Nucleus accumbens (tissue), 56 donors: Measurements from ENCODE around the gene ASPSCR1.

ENCODE experiments used
- DNase-seq, 56 donors: peaks; one replicate each; lab custom pipeline; 2025; lab: John Stamatoyannopoulos, UW

ASPSCR1 gene, protein sequence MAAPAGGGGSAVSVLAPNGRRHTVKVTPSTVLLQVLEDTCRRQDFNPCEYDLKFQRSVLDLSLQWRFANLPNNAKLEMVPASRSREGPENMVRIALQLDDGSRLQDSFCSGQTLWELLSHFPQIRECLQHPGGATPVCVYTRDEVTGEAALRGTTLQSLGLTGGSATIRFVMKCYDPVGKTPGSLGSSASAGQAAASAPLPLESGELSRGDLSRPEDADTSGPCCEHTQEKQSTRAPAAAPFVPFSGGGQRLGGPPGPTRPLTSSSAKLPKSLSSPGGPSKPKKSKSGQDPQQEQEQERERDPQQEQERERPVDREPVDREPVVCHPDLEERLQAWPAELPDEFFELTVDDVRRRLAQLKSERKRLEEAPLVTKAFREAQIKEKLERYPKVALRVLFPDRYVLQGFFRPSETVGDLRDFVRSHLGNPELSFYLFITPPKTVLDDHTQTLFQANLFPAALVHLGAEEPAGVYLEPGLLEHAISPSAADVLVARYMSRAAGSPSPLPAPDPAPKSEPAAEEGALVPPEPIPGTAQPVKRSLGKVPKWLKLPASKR

DNA sequence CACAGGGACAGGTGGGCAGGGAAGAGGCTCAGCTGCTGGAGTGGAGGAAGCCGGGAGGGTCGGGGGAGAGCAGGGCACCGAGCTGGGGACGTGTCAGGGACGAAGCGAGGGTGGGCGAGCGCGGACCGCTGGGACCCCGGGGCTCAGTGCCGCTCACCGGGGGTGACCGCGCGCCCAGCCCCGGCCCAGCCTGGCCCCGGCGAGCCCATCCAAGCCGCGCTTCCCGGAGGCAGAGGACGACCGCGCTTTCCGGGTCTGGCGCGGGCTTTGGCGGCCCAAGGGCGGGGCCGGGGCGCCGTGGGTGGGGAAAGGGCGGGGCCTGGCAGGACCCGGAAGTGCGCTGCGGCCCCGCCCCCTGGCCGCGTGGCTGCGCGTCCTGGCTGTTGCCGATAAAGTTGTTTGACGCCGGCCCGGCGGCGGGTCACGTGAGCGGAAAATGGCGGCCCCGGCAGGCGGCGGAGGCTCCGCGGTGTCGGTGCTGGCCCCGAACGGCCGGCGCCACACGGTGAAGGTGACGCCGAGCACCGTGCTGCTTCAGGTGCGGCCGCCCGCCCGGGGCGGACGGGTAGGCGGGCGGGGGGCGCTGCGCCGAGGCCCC, at the start of gene ASPSCR1:
Gene ASPSCR1, plus strand, starts transcription at position 419 of the 598 bp plus-strand sequence. Its CDS starts 18 bp downstream, at position 437.
- peak in 55 of 56 donors; percentile 38 to 93 (median 80) for DNase-seq

DNA sequence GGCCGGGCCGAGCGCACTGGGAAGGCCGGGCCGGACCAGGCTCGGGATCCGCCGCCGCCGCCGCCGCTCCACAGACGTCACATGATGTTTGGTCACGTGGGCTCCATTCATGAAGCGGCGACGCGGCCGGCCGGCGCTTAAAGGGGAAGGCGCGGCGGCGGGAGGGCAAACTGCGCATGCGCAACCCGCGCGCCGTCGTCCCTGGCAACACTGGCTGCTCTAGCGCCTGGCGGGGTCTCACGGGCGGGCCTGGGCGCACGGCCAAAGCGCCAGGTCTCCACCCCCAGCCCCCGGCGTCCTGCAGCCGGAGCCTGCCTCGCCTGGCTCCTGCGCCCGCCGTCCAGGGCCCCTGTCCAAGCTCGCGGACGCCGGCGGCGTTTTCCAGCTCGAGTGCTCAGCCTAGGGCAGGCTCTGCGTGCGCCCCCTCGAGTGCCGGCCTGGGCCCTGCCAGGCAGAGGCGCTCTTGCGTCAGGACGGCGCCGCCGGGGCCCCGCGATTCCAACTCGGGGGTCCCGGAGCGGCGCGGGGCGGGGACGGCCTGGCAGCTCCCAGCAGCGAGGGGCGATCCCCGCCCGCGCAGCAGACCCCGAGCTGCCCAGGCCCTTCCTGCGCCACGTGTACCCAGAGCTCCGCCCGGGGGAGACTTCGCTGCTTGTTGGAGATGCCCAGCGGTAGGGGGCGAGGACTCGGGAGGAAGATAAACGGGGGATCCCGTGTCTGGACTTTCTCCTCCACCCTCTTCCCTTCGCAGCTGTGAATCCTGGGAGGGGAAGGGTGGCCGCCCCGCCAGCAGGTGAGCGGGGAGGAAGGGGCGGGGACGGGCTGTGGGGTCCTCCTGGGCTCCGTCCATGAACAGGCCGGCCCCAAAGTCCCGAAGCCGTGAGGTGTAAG, 49.5 kb upstream of the ASPSCR1 start, which contains the start of gene MAFG:
Gene MAFG, minus strand, starts transcription at position 83 of the 891 bp plus-strand sequence. CDS start 4,550 bp downstream, outside the sequence.
- peak in 55 of 56 donors; percentile 45 to 94 (median 84) for DNase-seq

DNA sequence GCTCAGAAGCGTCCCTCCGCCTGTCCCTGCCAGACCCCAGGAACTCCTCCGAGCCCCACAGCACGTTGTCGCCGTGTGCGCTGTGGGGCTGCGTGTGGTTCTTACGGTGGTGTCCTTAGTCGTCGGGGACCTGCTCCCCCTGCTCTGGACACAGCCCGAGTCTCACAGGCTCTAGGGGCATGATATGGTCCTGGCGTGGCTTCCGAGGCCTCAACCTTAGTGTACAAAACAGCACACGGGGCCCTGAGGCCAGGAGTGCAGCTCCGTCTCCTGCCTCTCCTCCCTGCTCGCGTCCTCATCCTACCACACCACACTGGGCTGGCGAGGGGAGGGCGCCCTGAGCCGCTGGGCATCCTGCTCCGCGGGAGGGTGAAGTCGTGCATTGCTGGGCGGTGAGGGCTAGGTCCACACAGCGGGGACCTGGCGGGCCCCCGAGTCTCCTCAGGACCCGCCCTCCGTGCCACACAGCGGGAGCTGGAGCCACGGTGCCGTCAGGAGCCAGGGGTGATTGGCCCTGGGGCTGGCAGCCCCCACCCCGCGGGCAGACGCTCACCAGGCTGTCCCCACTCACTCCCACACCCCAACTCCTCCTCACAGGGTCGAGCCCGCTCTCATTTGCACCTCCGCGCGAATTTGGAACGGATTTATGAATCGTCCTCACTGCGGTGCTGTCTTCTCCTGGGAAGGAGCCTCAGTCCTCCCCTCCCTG, 48.7 kb upstream of the ASPSCR1 start:
- DNase-seq = no peak

DNA sequence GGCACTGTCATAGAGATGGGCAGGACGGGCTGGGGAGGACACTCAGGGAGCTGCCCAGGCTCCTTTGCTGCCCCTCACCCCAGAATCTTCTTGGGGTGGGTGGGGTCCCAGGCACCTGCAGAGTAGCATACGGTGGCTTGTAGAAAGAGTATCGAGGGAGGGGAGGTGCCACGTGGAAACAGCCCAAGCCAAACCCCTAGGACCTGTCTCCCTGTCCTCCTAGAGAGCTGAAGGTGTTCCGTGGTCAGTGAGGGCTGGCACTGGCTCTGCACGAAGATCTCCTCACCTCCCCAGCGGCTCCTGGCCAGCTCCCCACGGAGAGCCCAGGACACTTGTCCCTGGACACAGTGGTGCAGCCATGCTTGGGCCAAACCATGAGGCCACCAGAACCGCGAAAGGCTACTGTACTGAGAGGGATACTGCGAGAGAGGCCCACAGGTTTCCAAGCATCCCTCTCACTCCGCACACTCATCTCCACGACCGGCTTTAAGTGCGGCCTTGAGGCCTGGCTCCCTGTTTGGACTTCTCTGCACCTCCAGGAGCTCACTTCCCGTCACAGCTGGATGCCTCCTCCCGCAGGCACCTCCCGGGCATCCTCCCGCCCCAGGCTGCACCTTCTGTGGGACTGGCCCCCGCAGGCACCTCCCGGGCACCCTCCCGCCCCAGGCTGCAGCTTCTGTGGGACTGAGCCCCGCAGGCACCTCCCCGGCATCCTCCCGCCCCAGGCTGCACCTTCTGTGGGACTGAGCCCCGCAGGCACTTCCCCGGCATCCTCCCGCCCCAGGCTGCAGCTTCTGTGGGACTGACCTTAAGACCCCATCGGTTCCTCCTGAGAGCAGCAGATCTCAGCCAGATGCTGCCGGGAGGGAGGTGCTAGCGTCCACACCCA, 47.9 kb upstream of the ASPSCR1 start:
- DNase-seq = no peak

DNA sequence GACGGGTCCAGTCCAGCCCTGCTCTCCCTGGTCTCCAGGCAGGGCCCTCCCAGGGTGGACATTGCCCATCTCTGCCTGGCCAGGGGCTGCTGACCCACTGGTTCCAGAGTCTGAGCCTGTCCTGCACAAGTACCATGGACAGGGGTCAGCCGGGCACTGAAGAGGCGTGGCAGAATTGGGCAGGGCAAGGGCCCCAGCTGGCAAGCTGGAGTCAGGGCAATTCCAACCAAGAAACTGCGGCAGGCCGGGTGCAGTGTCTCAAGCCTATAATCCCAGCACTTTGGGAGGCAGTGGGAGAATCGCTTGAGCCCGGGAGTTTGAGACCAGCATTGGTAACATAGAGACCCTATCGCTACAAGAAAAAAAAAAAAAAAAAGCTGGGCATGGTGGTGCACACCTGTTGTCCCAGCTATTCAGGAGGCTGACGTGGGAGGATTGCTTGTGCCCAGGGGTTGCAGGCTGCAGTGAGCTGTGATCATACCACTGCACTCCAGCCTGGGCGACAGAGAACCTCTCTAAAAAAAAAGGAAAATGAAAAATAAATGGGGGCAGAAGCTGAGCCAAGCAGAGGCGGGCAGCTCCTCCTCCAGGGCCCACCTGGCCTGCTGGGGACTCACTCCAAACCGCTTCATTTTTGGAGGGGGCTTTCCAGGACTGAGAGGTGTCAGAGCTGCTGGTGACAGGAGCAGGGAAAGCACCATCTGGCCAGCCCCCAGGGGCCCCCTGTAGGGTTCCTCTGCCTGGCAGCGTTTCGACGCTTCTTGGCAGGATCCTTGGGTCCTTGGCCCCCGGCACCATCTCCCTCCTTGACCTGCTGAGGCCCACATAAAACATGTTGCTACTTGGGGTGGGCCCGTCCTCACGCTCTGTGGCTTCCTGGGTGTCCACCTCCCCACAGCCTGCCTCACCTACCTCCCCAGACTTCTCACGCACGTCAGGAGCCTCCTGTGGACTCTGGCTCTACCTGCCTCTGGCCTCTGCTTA, 47.0 kb upstream of the ASPSCR1 start:
- DNase-seq = no peak

DNA sequence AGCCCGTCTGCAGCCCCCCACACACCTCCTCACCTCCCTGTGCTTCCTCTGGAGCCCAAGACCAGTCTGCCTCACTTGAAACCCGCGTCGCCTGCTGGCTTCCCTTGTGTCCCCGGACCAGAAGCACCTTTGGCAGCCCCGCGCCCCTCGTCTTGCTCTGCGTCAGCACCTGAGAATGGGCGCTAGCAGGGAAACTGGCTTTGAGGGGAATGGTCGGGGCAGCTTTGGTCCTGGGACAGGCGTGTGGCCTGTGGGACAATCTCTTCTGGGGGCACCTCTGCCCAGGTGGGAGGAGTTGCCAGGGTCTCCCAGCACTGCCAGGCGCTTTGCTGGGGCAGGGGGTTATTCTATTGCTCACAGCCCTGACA, 46.3 kb upstream of the ASPSCR1 start:
- DNase-seq = no peak

DNA sequence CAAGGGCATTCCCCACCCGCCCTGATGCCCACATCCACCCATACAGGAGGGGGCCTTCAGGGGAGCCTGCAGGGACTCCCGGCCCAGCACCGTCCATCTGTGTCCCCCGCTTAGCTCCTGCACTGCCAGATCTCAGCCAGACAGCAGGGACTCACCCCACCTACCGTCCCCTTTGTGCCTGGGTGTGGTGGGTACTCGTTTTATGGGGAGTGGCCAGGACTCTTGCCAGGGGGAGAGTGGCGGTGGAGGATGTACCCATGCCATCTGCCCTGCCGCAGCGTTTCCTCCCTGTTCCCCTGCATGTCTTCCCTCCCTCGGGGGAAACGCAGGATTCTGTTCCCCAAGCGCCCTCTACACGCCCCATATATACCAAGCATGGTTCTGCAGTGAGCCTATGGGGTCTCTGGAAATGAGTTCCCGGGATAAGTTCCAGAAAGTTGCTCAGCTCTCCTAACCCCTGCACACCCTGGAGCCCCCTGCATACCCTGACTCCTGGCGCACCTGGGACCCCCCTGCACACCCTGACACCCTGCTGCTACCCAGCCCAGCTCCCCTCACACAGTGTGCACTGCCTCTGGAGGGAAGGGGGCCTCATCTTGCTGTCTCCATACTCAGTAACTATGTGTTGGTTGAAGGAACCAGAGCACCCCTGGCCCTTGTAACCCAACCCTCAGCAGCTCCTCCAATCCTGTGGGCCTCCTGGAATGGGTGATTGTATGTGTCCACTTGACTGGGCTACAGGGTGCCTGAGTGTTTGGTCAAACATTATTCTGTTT, 45.7 kb upstream of the ASPSCR1 start:
- no peak for DNase-seq

DNA sequence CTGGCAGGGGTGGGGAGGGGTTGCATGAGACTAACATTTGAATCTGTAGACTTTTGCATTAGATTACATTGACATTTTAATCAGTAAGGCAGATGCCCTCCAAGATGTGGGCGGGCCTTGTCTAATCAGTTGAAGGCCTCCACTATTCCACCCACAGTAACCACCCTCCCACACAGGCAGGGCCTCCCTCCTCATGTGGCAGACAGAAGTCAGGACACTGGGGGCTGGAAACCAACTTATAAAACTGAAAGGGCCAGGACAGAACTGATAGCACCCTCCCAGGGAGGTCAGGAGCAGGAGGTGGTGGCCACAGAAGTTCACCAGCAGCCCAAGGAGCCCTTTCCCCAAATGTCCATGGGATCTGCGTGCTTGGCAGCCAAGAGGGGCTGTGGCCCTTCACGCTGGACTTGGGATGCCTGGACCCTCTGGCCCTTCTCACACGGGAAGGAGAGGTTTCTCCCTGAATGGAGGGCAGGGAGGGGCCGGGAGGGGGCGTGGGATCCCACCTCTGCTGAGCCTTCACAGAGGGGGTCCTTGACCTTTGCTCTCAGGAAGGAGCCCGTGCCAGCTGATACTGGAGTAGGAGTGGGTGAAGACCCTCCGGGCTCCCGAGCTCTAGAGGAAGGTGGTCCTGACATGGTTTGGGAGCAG, 45.0 kb upstream of the ASPSCR1 start:
- DNase-seq = no peak

DNA sequence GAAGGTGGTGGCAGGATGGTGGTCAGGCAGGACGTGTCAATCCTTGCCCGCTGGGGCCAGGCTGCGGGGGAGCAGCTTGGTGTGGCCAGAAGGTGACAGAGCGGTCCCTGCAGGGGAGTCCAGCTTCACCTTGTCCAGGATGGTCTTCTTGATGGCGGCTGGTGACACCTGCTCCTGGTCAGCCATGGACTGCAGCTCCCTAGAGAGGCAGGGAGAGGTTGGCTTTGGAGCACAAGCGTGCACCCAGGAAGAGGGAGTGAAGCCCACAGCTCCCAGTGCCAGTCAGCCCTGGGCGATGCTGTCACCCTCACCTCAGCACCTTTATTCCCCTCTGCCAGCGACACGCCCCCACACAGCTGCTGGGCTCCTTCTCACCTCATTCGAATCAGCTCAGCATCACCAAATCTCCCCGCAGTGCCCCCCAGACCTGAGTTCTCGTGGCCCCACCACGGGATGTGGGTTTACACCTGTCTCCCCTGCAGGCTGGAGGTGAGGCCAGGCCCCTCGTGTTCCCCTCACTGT, 44.2 kb upstream of the ASPSCR1 start:
- no peak for DNase-seq

DNA sequence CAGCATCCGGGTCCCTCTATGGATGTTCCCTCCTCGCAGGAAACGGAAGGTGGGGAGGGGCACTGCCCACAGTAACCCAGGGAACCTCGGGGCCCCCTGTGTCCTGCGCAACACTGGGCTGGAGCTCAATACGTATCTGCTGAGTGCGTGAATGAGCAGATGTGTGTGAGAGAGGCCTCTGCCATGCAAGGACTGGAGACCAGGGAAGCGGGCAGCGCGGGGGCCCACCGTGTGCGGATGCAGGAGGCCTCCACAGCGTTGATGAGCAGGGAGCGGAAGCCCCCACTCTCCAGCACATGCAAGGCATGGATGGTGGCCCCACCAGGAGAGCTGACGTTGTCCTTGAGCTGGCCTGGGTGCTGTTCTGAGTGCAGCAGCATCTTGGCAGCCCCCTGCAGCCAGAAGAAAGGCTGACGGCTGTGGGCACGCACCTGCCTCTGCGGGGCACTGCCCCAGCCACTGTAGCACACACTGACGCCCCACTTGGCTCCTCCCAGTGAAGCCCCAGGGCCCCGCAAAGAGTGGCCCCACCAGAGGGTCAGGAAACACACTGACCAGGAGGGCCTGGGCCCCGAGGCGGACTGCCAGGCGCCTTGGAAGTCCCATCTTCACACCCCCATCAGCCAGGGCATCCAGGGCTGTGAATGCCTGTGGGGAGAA, 43.2 kb upstream of the ASPSCR1 start:
- no peak for DNase-seq

DNA sequence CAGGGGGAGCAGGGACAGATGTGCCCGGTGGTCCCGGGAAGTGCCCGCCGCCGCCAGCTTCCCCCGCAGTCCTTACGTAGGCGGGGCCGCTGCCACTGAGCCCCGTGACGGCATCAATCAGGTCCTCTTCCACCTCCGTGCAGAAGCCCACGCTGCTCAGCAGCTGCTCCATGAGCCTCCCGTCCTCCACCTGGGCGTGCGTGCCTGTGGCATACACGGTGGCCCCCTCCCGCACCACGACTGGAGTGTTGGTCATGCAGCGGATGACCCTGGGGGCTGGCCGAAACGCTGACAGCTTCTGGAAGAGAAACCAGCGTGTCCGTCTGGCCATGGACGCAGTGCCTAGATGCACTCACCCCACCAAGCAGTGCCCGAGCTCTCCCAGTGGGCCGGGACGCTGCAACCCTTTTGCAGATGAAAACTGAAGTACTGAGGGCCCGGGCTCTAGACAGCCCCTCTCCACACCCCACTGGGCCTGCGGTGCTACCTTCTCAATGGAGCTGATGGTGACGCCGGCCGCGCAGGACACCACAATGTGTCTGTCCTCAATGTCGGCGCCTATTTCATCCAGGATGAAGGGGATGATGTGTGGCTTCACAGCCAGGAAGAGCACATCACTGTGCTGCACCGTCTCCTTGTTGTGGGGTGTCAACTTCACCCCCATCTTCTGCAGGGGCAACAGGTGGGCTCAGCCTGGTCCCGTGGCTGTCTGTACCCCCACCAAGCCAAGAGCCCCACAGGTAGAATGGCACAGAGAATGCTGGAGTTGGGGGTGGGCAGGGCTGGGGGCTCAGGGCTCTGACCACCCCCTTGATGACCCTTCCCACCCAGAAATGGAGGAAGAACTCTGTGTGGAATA, 42.4 kb upstream of the ASPSCR1 start:
- DNase-seq = peak in 1 of 56 donors; percentile 24

DNA sequence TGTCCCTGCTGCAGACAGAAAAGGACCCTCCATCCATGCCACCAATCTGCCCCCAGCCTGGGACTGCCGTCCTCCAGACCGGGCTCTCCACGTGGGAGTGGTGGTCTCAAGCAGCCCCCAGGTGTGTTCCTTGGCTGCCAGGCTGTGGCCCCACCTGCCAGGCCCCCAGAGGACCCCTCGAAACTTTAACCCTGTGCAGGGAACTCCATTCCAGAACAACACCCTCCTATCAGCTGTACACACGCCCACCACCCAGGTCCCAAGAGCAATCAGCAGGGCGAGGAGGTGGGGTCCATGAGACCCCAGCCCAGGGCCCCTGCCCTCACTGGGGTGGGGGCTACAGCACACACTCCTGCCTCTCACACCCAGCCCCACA, 41.7 kb upstream of the ASPSCR1 start:
- DNase-seq = no peak

DNA sequence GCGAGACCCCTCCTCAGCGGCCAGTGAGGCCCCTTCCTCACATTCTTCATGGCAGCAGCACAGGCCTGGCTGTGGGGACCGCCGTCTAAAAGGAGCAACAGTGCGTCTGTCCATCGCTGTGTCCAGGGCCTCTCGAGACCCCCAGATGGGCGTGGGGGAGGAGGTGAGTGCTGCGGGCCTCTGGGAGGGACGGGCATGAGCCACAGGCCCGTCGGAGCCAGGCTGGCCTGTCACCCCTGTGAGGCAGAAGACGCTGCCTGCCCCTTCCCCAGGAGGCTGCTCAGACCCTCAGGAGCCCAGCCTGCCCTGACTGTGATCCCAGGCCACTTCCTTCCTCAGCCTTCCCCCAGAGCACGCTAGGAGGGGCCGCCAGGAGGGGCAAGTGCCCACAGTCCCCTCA, 38.2 kb upstream of the ASPSCR1 start:
- no peak for DNase-seq

DNA sequence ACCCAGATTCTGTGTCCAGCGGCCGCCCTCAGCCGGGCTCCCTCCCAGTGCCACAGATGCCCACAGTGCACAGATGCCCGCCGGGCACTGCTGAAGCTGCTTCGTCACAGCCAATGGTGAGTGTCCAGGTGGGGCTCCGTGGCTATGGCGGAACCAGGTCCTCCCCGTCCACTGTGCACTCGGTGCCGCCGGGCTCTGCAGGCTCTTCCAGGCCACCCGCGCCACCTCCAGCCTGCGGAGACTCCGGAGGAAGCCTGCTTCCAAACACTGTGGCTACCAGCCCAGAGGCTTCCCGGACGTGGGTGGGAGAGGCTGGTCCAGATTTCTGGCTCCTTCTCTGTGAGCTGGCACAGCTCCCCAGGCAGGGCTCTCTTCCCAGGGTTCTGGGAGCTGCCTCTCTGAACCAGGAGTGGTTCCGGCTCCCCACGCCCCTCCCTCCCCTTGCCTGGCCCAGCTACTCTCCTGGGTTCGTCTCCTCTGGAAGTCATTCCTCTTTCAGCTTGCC, 37.5 kb upstream of the ASPSCR1 start:
- peak in 41 of 56 donors; percentile 7 to 78 (median 42) for DNase-seq
